HepG2 (cell line): ENCODE measurements around the gene ITSN2. TPM values are rescaled to one million over a fixed set of nuclear protein-coding genes. Genes with fewer than 3 reads are reported as not detected.

Experiments
- ATAC-seq: fragments of 200-7000 bp; cut with Tn5 transposase; 3 replicates; pipeline ENCODE4 v1.9.1; 2020; ENCODE audit warnings: mild to moderate bottlenecking, moderate library complexity
- BruUV-seq: library from RNA; stranded (reverse); fragments of 400-500 nt; replicated peaks from 2 replicates; lab custom pipeline; 2021; lab: Mats Ljungman, UMichigan
- CTCF ChIA-PET: fragments of 300-600 bp; formaldehyde crosslinking; extraction: SDS; loops from one replicate; lab custom pipeline; 2021; ENCODE audit warnings: low total read pairs, inconsistent platforms, low intra/inter-chr PET ratio; lab: Yijun Ruan, JAX
- POLR2A ChIA-PET: fragments of 350-600 bp; sonication (Branson Sonifier 250); formaldehyde crosslinking; loops from one replicate; lab custom pipeline; 2020; ENCODE audit warnings: antibody characterized with exemption, inconsistent platforms; lab: Yijun Ruan, JAX
- DNase-seq: peaks from one replicate; pipeline ENCODE4 v3.0.0-alpha.2; 2015; ENCODE audit warnings: low spot score
- FAIRE-seq: peaks from 3 replicates; lab custom pipeline; 2011; peaks lifted over from hg19 to GRCh38; lab: Jason Lieb, UNC
- H2AFZ ChIP-seq: one replicate; pipeline ENCODE4 v1.6.1; 2011; ENCODE audit warnings: low read length, inconsistent platforms
- H3K27ac ChIP-seq: fragments of 300-600 bp; 3 replicates; pipeline ENCODE4 v1.8.0; 2011; ENCODE audit warnings: mixed run types, mild to moderate bottlenecking, mixed read lengths, low read length, inconsistent platforms; ENCODE audit not compliant: insufficient read depth; ENCODE audit errors: extremely low read length
- H3K27me3 ChIP-seq, 2 experiments: fragments of 200-600 bp in 1 of 2; 2 replicates in 1 of 2; 3 replicates in 1 of 2; pipeline versions ENCODE4 v1.6.0 to v1.8.0; 2011; ENCODE audit warnings: low read length in 2 of 2, mild to moderate bottlenecking in 2 of 2, moderate library complexity in 2 of 2, inconsistent platforms in 1 of 2; ENCODE audit not compliant: insufficient read depth in 2 of 2, control insufficient read depth in 1 of 2
- H3K36me3 ChIP-seq, 2 experiments: fragments of 200-600 bp in 1 of 2; replicated peaks in 1 of 2; 2 replicates in 1 of 2; 3 replicates in 1 of 2; pipeline versions ENCODE4 v1.5.1 to v1.8.0; 2011; ENCODE audit warnings: low read length in 2 of 2, inconsistent platforms in 1 of 2; ENCODE audit not compliant: insufficient read depth in 2 of 2, control insufficient read depth in 1 of 2
- H3K4me1 ChIP-seq: 2 replicates; pipeline ENCODE4 v1.5.1; 2012; ENCODE audit warnings: low read length, inconsistent platforms; ENCODE audit not compliant: insufficient read depth
- H3K4me2 ChIP-seq: 2 replicates; pipeline ENCODE4 v1.6.0; 2011; ENCODE audit warnings: low read depth, low read length, inconsistent platforms
- H3K4me3 ChIP-seq, 3 experiments: fragments of 200-600 bp in 1 of 3; sonication (generic), shearing (Covaris generic) in 1 of 3; replicated peaks in 1 of 3; 2 replicates each; pipeline ENCODE4 v1.5.1; 2011 to 2016; ENCODE audit warnings: low read length in 3 of 3, inconsistent platforms in 2 of 3, low read depth in 2 of 3, mild to moderate bottlenecking in 2 of 3, control low read depth in 1 of 3, mixed read lengths in 1 of 3; ENCODE audit not compliant: insufficient read depth in 1 of 3
- H3K79me2 ChIP-seq: one replicate; pipeline ENCODE4 v1.6.1; 2011; ENCODE audit warnings: low read length, inconsistent platforms; ENCODE audit not compliant: insufficient read depth
- H3K9ac ChIP-seq: 2 replicates; pipeline ENCODE4 v1.6.0; 2011; ENCODE audit warnings: mild to moderate bottlenecking, low read depth, low read length, inconsistent platforms; ENCODE audit not compliant: insufficient read depth
- H3K9me3 ChIP-seq: 2 replicates; pipeline ENCODE4 v1.5.1; 2012; ENCODE audit warnings: mild to moderate bottlenecking, low read length
- H4K20me1 ChIP-seq: 2 replicates; pipeline ENCODE4 v1.6.0; 2011; ENCODE audit warnings: inconsistent platforms, mild to moderate bottlenecking, low read length, moderate library complexity; ENCODE audit not compliant: insufficient read depth
- ARID2 ChIP-seq: sonication (generic); formaldehyde crosslinking; IDR thresholded peaks from 2 replicates; pipeline ENCODE4 v1.8.1; 2022; ENCODE audit warnings: mild to moderate bottlenecking, missing genetic modification reagents, borderline replicate concordance
- ATRX ChIP-seq: sonication (generic); formaldehyde crosslinking; IDR thresholded peaks from 2 replicates; pipeline ENCODE4 v1.4.0; 2020; ENCODE audit warnings: missing genetic modification reagents, borderline replicate concordance
- KDM4B ChIP-seq: sonication (generic); formaldehyde crosslinking; IDR thresholded peaks from 2 replicates; pipeline ENCODE4 v1.4.0; 2020; ENCODE audit warnings: missing genetic modification reagents
- MBNL3 ChIP-seq: fragments of 250-450 bp; sonication (Bioruptor Pico); conservative IDR thresholded peaks from 2 replicates; pipeline ENCODE4 v1.8.0; 2022; ENCODE audit warnings: mild to moderate bottlenecking, inconsistent platforms
- MED1 ChIP-seq: sonication (generic); formaldehyde crosslinking; IDR thresholded peaks from 2 replicates; pipeline ENCODE4 v1.4.0; 2020; ENCODE audit warnings: missing genetic modification reagents
- MEF2D ChIP-seq: sonication (generic); formaldehyde crosslinking; IDR thresholded peaks from 2 replicates; pipeline ENCODE4 v1.5.1; 2020; ENCODE audit warnings: mild to moderate bottlenecking, missing genetic modification reagents
- MEIS2 ChIP-seq: sonication (generic); formaldehyde crosslinking; IDR thresholded peaks from 2 replicates; pipeline ENCODE4 v1.9.0; 2021; ENCODE audit warnings: mild to moderate bottlenecking, missing genetic modification reagents
- NFYC ChIP-seq: IDR thresholded peaks from 2 replicates; pipeline ENCODE4 v1.6.1; 2016; ENCODE audit warnings: missing genetic modification reagents, missing compliant biosample characterization
- NPAS2 ChIP-seq: sonication (generic); formaldehyde crosslinking; IDR thresholded peaks from 2 replicates; pipeline ENCODE4 v1.8.0; 2022; ENCODE audit warnings: mild to moderate bottlenecking, missing genetic modification reagents, borderline replicate concordance
- SMAD3 ChIP-seq: sonication (generic); formaldehyde crosslinking; IDR thresholded peaks from 2 replicates; pipeline ENCODE4 v1.4.0; 2020; ENCODE audit warnings: missing genetic modification reagents
- STAG1 ChIP-seq: sonication (generic); formaldehyde crosslinking; IDR thresholded peaks from 2 replicates; pipeline ENCODE4 v1.4.0; 2020; ENCODE audit warnings: missing genetic modification reagents
- XRCC5 ChIP-seq: fragments of 200-400 bp; formaldehyde crosslinking; optimal IDR thresholded peaks from 2 replicates; pipeline ENCODE3; 2017; ENCODE audit warnings: mild to moderate bottlenecking, low read length
- ZBTB34 ChIP-seq: sonication (generic); formaldehyde crosslinking; IDR thresholded peaks from 2 replicates; pipeline ENCODE4 v1.8.0; 2022; ENCODE audit warnings: mild to moderate bottlenecking, missing genetic modification reagents
- ZNF431 ChIP-seq: sonication (generic); formaldehyde crosslinking; IDR thresholded peaks from 2 replicates; pipeline ENCODE4 v1.9.0; 2022; ENCODE audit warnings: missing genetic modification reagents, low read depth, mild to moderate bottlenecking, borderline replicate concordance
- ZNF614 ChIP-seq: IDR thresholded peaks from 2 replicates; pipeline ENCODE4 v1.6.1; 2018; ENCODE audit warnings: missing biosample characterization, missing genetic modification reagents, inconsistent platforms, borderline replicate concordance
- WGBS: methylation state at CpG from one replicate; pipeline ENCODE4 v1.1.6; 2017; ENCODE audit warnings: low lambda C conversion rate; 5-methylcytosine and 5-hydroxymethylcytosine counted together
- in situ Hi-C: cut with HindIII; loops from 2 replicates; pipeline ENCODE4 v1.10.0; 2017; ENCODE audit warnings: low pct_unique_long_range_greater_than_20kb; ENCODE audit not compliant: extremely low pct_ligation_motif_present
- intact Hi-C: fragments of 100-400 bp; cut with micrococcal nuclease; formaldehyde crosslinking; loops from one replicate; pipeline ENCODE4 v1.10.0; 2022; ENCODE audit not compliant: unreplicated experiment
- polyA plus RNA-seq, 8 experiments: library from polyadenylated mRNA; depleted of rRNA in 3 of 8; stranded (reverse) in 7 of 8; unstranded in 1 of 8; fragments of >200 nt; fragmentation: Illumina TruSeq in 4 of 8; extraction: Trizol in 4 of 8; gene quantifications; 2 replicates each; pipeline versions ENCODE4 v1.2.1 to v1.2.3, GENCODE V29; 2011 to 2016; ENCODE audit warnings: low read depth in 4 of 8, missing spikeins in 1 of 8, mixed read lengths in 1 of 8; ENCODE audit not compliant: insufficient read depth in 1 of 8
- total RNA-seq, 5 experiments: library from RNA; depleted of rRNA; stranded (reverse); fragments of >200 nt; fragmentation: Illumina TruSeq; extraction: Trizol; gene quantifications; 2 replicates each; pipeline ENCODE4 v1.2.3, GENCODE V29; 2016; ENCODE audit warnings: low read depth in 1 of 5

ITSN2 gene
- total and polyA plus RNA-seq, 2 of the 13 experiments (the other 11 are each of a cell fraction or from before 2014, with no cell fraction given): 26.0 to 26.6 TPM

GRCh38 chr2:24272907-24273306 lies 87.4 kb downstream of the ITSN2 start:
- no peak overlapping the region for H3K27ac ChIP-seq
- no peak overlapping the region for H2AFZ ChIP-seq
- H3K36me3 ChIP-seq: peaks cover 2 to 35% of the 10 kb centered on the region in 2 experiments; a peak in 4 of 5 replicates
- H3K79me2 ChIP-seq: no peaks in the 10 kb centered on the region
- peaks cover 13% of the 10 kb centered on the region; the same call in 1 of the 2 replicates for H3K4me1 ChIP-seq
- no peaks in the 10 kb centered on the region for H3K27me3 ChIP-seq
- no peak for ATAC-seq
- no peaks in the 10 kb centered on the region for H3K9me3 ChIP-seq
- no peak for TF ChIP-seq MBNL3
- TF ChIP-seq ZBTB34 (CRISPR knock-in tag): no peak
- TF ChIP-seq MEF2D: no peak
- TF ChIP-seq XRCC5: no peak
- no peak for TF ChIP-seq MED1 (CRISPR knock-in tag)
- TF ChIP-seq NPAS2 (CRISPR knock-in tag): no peak
- TF ChIP-seq ZNF431 (CRISPR knock-in tag): no peak
- no peak for TF ChIP-seq ATRX (CRISPR knock-in tag)
- TF ChIP-seq STAG1 (CRISPR knock-in tag): no peak
- TF ChIP-seq ZNF614 (CRISPR knock-in tag): no peak
- no peak for TF ChIP-seq ARID2
- TF ChIP-seq KDM4B: no peak
- no peak for TF ChIP-seq MEIS2 (CRISPR knock-in tag)
- TF ChIP-seq NFYC (CRISPR knock-in tag): no peak
- no peak for TF ChIP-seq SMAD3 (CRISPR knock-in tag)
- TF ChIP-seq, all 625 proteins: peak for 0
- intact Hi-C loops: no loop called here
- no TSS peak for BruUV-seq
- no peak overlapping the region for H3K4me2 ChIP-seq
- 88% methylated on average over 2 of the region's 2 CpGs for WGBS
- DNase-seq (no peak), FAIRE-seq (no peak)
- in situ Hi-C loops: no loop called here
- ChIA-PET CTCF (no interaction called here), POLR2A (no interaction called here)
- no peak overlapping the region for H3K9ac ChIP-seq
- no peaks in the 10 kb centered on the region for H4K20me1 ChIP-seq
- H3K4me3 ChIP-seq: no peak overlapping the region
